Ishikawa (cell line): Measurements from ENCODE around the gene YIPF2.

Experiments
- CEBPB ChIP-seq: IDR thresholded peaks from 2 replicates; pipeline ENCODE4 v1.6.1; 2012
- CREB1 ChIP-seq: IDR thresholded peaks from 2 replicates; pipeline ENCODE4 v1.6.1; 2012; ENCODE audit warnings: low read depth
- EGR1 ChIP-seq: IDR thresholded peaks from 2 replicates; pipeline ENCODE4 v1.6.1; 2012
- EP300 ChIP-seq: IDR thresholded peaks from 2 replicates; pipeline ENCODE4 v1.6.1; 2012; ENCODE audit warnings: borderline replicate concordance
- MAX ChIP-seq: IDR thresholded peaks from 2 replicates; pipeline ENCODE4 v1.6.1; 2012
- RAD21 ChIP-seq: IDR thresholded peaks from 2 replicates; pipeline ENCODE4 v1.6.1; 2012; ENCODE audit warnings: low read depth
- TAF1 ChIP-seq: IDR thresholded peaks from 2 replicates; pipeline ENCODE4 v1.6.1; 2012; ENCODE audit warnings: low read depth, mild to moderate bottlenecking
- TEAD4 ChIP-seq: IDR thresholded peaks from 2 replicates; pipeline ENCODE4 v1.6.1; 2012
- USF1 ChIP-seq: IDR thresholded peaks from 2 replicates; pipeline ENCODE4 v1.6.1; 2012
- YY1 ChIP-seq: IDR thresholded peaks from 2 replicates; pipeline ENCODE4 v1.6.1; 2012; ENCODE audit warnings: low read depth

GRCh38 chr19:10965398-10965797 is 37.0 kb upstream of the YIPF2 start:
- TF ChIP-seq TEAD4 (no peak), YY1 (no peak), USF1 (no peak), CEBPB (no peak), EGR1 (no peak), EP300 (no peak), CREB1 (no peak), TAF1 (no peak), MAX (no peak), RAD21 (no peak)
